OCI-LY1 (cell line): Measurements from ENCODE around the gene KCNK7.
"Not testable (repeated sequence)": the region's sequence is repeated elsewhere in the genome, so short reads cannot be mapped to it uniquely, and the experiment has no call there.

Experiments
- H2AFZ ChIP-seq: fragments of 200-600 bp; sonication (generic), shearing (Covaris generic); 2 replicates; pipeline ENCODE4 v1.6.0; 2014; ENCODE audit warnings: antibody characterized with exemption, mild to moderate bottlenecking, low read length
- H3F3A ChIP-seq: fragments of 200-600 bp; sonication (generic), shearing (Covaris generic); 2 replicates; pipeline ENCODE4 v1.6.0; 2014; ENCODE audit warnings: mild to moderate bottlenecking, antibody characterized with exemption, low read length, moderate library complexity; ENCODE audit not compliant: insufficient read depth
- H3K27ac ChIP-seq: fragments of 200-600 bp; sonication (generic); 2 replicates; pipeline ENCODE4 v1.5.1; 2014; ENCODE audit warnings: low read length, mixed run types, mild to moderate bottlenecking, low read depth; ENCODE audit not compliant: poor library complexity, severe bottlenecking
- H3K27me3 ChIP-seq: fragments of 200-600 bp; sonication (generic); 2 replicates; pipeline ENCODE4 v1.6.0; 2014; ENCODE audit warnings: antibody characterized with exemption, mild to moderate bottlenecking, low read length, moderate library complexity; ENCODE audit not compliant: insufficient read depth
- H3K36me3 ChIP-seq: fragments of 200-600 bp; sonication (generic); 2 replicates; pipeline ENCODE4 v1.6.1; 2014; ENCODE audit warnings: mild to moderate bottlenecking, antibody characterized with exemption, low read length, moderate library complexity, mixed read lengths; ENCODE audit not compliant: insufficient read depth
- H3K4me1 ChIP-seq: fragments of 200-600 bp; sonication (generic); 2 replicates; pipeline ENCODE4 v1.5.1; 2014; ENCODE audit warnings: mild to moderate bottlenecking, low read length, moderate library complexity; ENCODE audit not compliant: insufficient read depth, severe bottlenecking
- H3K4me2 ChIP-seq: fragments of 200-600 bp; sonication (generic), shearing (Covaris generic); 2 replicates; pipeline ENCODE4 v1.6.1; 2014; ENCODE audit warnings: low read length
- H3K4me3 ChIP-seq: fragments of 200-600 bp; sonication (generic); 2 replicates; pipeline ENCODE4 v1.5.1; 2014; ENCODE audit warnings: low read length, low read depth, mild to moderate bottlenecking, mixed read lengths; ENCODE audit not compliant: poor library complexity, severe bottlenecking
- H3K79me2 ChIP-seq: fragments of 200-600 bp; shearing (Covaris generic); 2 replicates; pipeline ENCODE4 v1.6.1; 2016; ENCODE audit warnings: mixed run types, low read length, mixed read lengths; ENCODE audit not compliant: insufficient read depth
- H3K9ac ChIP-seq: fragments of 200-600 bp; sonication (generic), shearing (Covaris generic); 2 replicates; pipeline ENCODE4 v1.6.1; 2014; ENCODE audit warnings: mild to moderate bottlenecking, low read length, mixed read lengths
- H3K9me2 ChIP-seq: fragments of 200-600 bp; sonication (generic), shearing (Covaris generic); 2 replicates; pipeline ENCODE4 v1.6.1; 2014; ENCODE audit warnings: low read depth, mild to moderate bottlenecking, low read length, mixed read lengths
- H3K9me3 ChIP-seq: fragments of 200-600 bp; shearing (Covaris generic); 2 replicates; pipeline ENCODE4 v1.6.1; 2014; ENCODE audit warnings: low read length, mixed read lengths
- H4K20me1 ChIP-seq: fragments of 200-600 bp; sonication (generic), shearing (Covaris generic); 2 replicates; pipeline ENCODE4 v1.6.0; 2016; ENCODE audit warnings: mild to moderate bottlenecking, low read length; ENCODE audit not compliant: insufficient read depth
- CTCF ChIP-seq: fragments of 200-600 bp; sonication (generic), shearing (Covaris generic); IDR thresholded peaks from 2 replicates; pipeline ENCODE4 v1.5.1; 2017; ENCODE audit warnings: mild to moderate bottlenecking, antibody characterized with exemption, low read length, moderate library complexity, mixed read lengths
- EZH2 ChIP-seq: fragments of 200-600 bp; sonication (generic), shearing (Covaris generic); IDR thresholded peaks from 2 replicates; pipeline ENCODE4 v1.8.0; 2017; ENCODE audit warnings: borderline replicate concordance, mixed run types, mild to moderate bottlenecking, antibody characterized with exemption, low read length, moderate library complexity, mixed read lengths

KCNK7 gene

GRCh38 chr11:65569973-65570918 is 25.4 kb downstream of the KCNK7 start, which contains the start of gene ZNRD2:
TSS of gene ZNRD2 (plus strand) at chr11:65570477. CDS start at chr11:65570492, 15 bp downstream.
- H3K9ac ChIP-seq: peak within 1 kb of the TSS; percentile 83
- no peaks in the 10 kb centered on the region for H3K79me2 ChIP-seq
- no peaks in the 10 kb centered on the region for H4K20me1 ChIP-seq
- H3F3A ChIP-seq: no peaks in the 10 kb centered on the region; the same call in 1 of the 2 replicates
- H3K27me3 ChIP-seq: no peaks in the 10 kb centered on the region
- H3K4me1 ChIP-seq: peaks cover 60% of the 10 kb centered on the region
- peak within 1 kb of the TSS; percentile 85 for H3K27ac ChIP-seq
- TF ChIP-seq EZH2 (no peak), CTCF (peak; percentile 47; the same call in 1 of the 2 replicates)
- H3K36me3 ChIP-seq: peaks cover 5% of the 10 kb centered on the region; the same call in 1 of the 2 replicates
- no peaks in the 10 kb centered on the region for H3K9me2 ChIP-seq
- H3K4me2 ChIP-seq: peak within 1 kb of the TSS; percentile 95
- peak within 1 kb of the TSS; percentile 83 for H3K4me3 ChIP-seq
- H3K9me3 ChIP-seq: no peaks in the 10 kb centered on the region
- H2AFZ ChIP-seq: no peak within 1 kb of the TSS

- Histone ChIP-seq H3K4me3 (peak overlapping the region; percentile 83), H3F3A (no peaks in the 10 kb centered on the region), H3K27ac (peak overlapping the region; percentile 85), H3K9me3 (no peaks in the 10 kb centered on the region), H3K9ac (peak overlapping the region; percentile 83), H4K20me1 (no peaks in the 10 kb centered on the region), H3K4me2 (peak overlapping the region; percentile 95), H3K9me2 (no peaks in the 10 kb centered on the region), H3K79me2 (no peaks in the 10 kb centered on the region), H2AFZ (no peak overlapping the region), H3K36me3 (peaks cover 5% of the 10 kb centered on the region; the same call in 1 of the 2 replicates), H3K27me3 (no peaks in the 10 kb centered on the region), H3K4me1 (peaks cover 51% of the 10 kb centered on the region)
- TF ChIP-seq CTCF (no peak), EZH2 (no peak)
Measured at GRCh38 chr11:65569164-65569972, 26.2 kb downstream of the KCNK7 start.

GRCh38 chr11:65565624-65566453 is 29.8 kb downstream of the KCNK7 start:
- H4K20me1 ChIP-seq: no peaks in the 10 kb centered on the region
- H3K27ac ChIP-seq: no peak overlapping the region
- H3K4me1 ChIP-seq: peaks cover 24% of the 10 kb centered on the region
- H3K27me3 ChIP-seq: peaks cover 3% of the 10 kb centered on the region; the same call in 1 of the 2 replicates
- H2AFZ ChIP-seq: no peak overlapping the region
- H3F3A ChIP-seq: no peaks in the 10 kb centered on the region
- no peak overlapping the region for H3K4me3 ChIP-seq
- no peaks in the 10 kb centered on the region for H3K9me3 ChIP-seq
- TF ChIP-seq CTCF: no peak
- no peak for TF ChIP-seq EZH2
- no peaks in the 10 kb centered on the region for H3K9me2 ChIP-seq
- no peak overlapping the region for H3K9ac ChIP-seq
- peaks cover 5% of the 10 kb centered on the region; the same call in 1 of the 2 replicates for H3K36me3 ChIP-seq
- H3K4me2 ChIP-seq: no peak overlapping the region
- H3K79me2 ChIP-seq: no peaks in the 10 kb centered on the region

GRCh38 chr11:65564879-65565559 is 30.6 kb downstream of the KCNK7 start:
- H3K9me3 ChIP-seq, H3K4me2 ChIP-seq, H3K9ac ChIP-seq, H3F3A ChIP-seq, H3K4me3 ChIP-seq, H3K27ac ChIP-seq, H3K36me3 ChIP-seq, H3K27me3 ChIP-seq, H3K9me2 ChIP-seq, H4K20me1 ChIP-seq, H2AFZ ChIP-seq, H3K79me2 ChIP-seq: not testable (repeated sequence)
- peaks cover 22% of the 10 kb centered on the region for H3K4me1 ChIP-seq
